PC-3 (cell line): ENCODE measurements around the gene PCDH9. TPM values are rescaled to one million over a fixed set of nuclear protein-coding genes. Genes with fewer than 3 reads are reported as not detected.

Experiments used
- ATAC-seq: fragments of 200-7000 bp; cut with Tn5 transposase; 2 replicates; pipeline ENCODE4 v1.9.1; 2020; ENCODE audit warnings: mild to moderate bottlenecking, moderate library complexity
- BruUV-seq: library from RNA; stranded (reverse); fragments of 400-500 nt; replicated peaks from 2 replicates; lab custom pipeline; 2021; lab: Mats Ljungman, UMichigan
- CTCF ChIA-PET: fragments of 300-600 bp; sonication (Branson Sonifier 250); formaldehyde crosslinking; loops from one replicate; lab custom pipeline; 2022; ENCODE audit warnings: antibody characterized with exemption; lab: Charles Lee
- POLR2A ChIA-PET: fragments of 300-600 bp; sonication (Branson Sonifier 250); formaldehyde crosslinking; loops from one replicate; lab custom pipeline; 2022; ENCODE audit warnings: antibody characterized with exemption; ENCODE audit not compliant: unreplicated experiment; lab: Charles Lee
- DNase-seq: peaks from one replicate; pipeline ENCODE4 v3.0.0-alpha.2; 2015
- H2AFZ ChIP-seq: fragments of 300-600 bp; sonication (generic); 2 replicates; pipeline ENCODE4 v1.6.0; 2016; ENCODE audit warnings: antibody characterized with exemption, low read length
- H3F3A ChIP-seq: fragments of 300-600 bp; sonication (generic); one replicate; pipeline ENCODE4 v1.6.0; 2017; ENCODE audit warnings: antibody characterized with exemption, low read length, control low read depth, mild to moderate bottlenecking; ENCODE audit not compliant: unreplicated experiment
- H3K27ac ChIP-seq: fragments of 300-600 bp; sonication (generic); 2 replicates; pipeline ENCODE4 v1.5.1; 2016; ENCODE audit warnings: mild to moderate bottlenecking, low read length
- H3K27me3 ChIP-seq: fragments of 300-600 bp; sonication (generic); 2 replicates; pipeline ENCODE4 v1.6.1; 2016; ENCODE audit warnings: low read length, mixed read lengths
- H3K36me3 ChIP-seq: fragments of 300-600 bp; sonication (generic); 2 replicates; pipeline ENCODE4 v1.6.1; 2016; ENCODE audit warnings: low read depth, mixed run types, low read length, mixed read lengths
- H3K4me1 ChIP-seq: fragments of 300-600 bp; sonication (generic); 2 replicates; pipeline ENCODE4 v1.5.1; 2016; ENCODE audit warnings: low read length; ENCODE audit not compliant: insufficient read depth
- H3K4me2 ChIP-seq: fragments of 300-600 bp; sonication (generic); 2 replicates; pipeline ENCODE4 v1.6.0; 2016; ENCODE audit warnings: low read length
- H3K4me3 ChIP-seq: fragments of 300-600 bp; sonication (generic); 2 replicates; pipeline ENCODE4 v1.5.1; 2016; ENCODE audit warnings: mild to moderate bottlenecking, low read length, mixed read lengths
- H3K79me2 ChIP-seq: fragments of 300-600 bp; sonication (generic); 2 replicates; pipeline ENCODE4 v1.6.1; 2017; ENCODE audit warnings: low read length, mixed read lengths
- H3K9ac ChIP-seq: fragments of 300-600 bp; sonication (generic); 2 replicates; pipeline ENCODE4 v1.6.0; 2016; ENCODE audit warnings: mild to moderate bottlenecking, low read length
- H3K9me2 ChIP-seq: fragments of 300-600 bp; sonication (generic); replicated peaks from 2 replicates; pipeline ENCODE4 v1.6.1; 2016; ENCODE audit warnings: mixed run types, low read length, mixed read lengths
- H3K9me3 ChIP-seq: fragments of 300-600 bp; sonication (generic); 2 replicates; pipeline ENCODE4 v1.6.1; 2016; ENCODE audit warnings: low read length, mixed read lengths
- H4K20me1 ChIP-seq: fragments of 300-600 bp; sonication (generic); 2 replicates; pipeline ENCODE4 v1.6.1; 2016; ENCODE audit warnings: low read length, mixed read lengths
- CTCF ChIP-seq: fragments of 300-600 bp; sonication (generic); conservative IDR thresholded peaks from 2 replicates; pipeline ENCODE4 v1.5.1; 2017; ENCODE audit warnings: antibody characterized with exemption, low read depth, mild to moderate bottlenecking, low read length
- EZH2 ChIP-seq: fragments of 300-600 bp; sonication (generic); IDR thresholded peaks from one replicate; pipeline ENCODE4 v1.6.1; 2017; ENCODE audit warnings: antibody characterized with exemption, mild to moderate bottlenecking, low read length; ENCODE audit not compliant: unreplicated experiment
- EZH2phosphoT487 ChIP-seq: fragments of 300-600 bp; sonication (generic); IDR thresholded peaks from 2 replicates; pipeline ENCODE4 v1.6.1; 2018; ENCODE audit warnings: mild to moderate bottlenecking, antibody characterized with exemption, low read length, borderline replicate concordance
- intact Hi-C: fragments of 100-400 bp; cut with micrococcal nuclease; formaldehyde crosslinking; loops from 2 replicates; pipeline ENCODE4 v1.9.0; 2023
- total RNA-seq: library from RNA; depleted of rRNA; stranded (reverse); fragments of >200 nt; gene quantifications from 2 replicates; pipeline ENCODE4 v1.2.3, GENCODE V29; 2014

Gene PCDH9
- total RNA-seq, 1 experiment from 2014 or later: 0.98 TPM

DNA sequence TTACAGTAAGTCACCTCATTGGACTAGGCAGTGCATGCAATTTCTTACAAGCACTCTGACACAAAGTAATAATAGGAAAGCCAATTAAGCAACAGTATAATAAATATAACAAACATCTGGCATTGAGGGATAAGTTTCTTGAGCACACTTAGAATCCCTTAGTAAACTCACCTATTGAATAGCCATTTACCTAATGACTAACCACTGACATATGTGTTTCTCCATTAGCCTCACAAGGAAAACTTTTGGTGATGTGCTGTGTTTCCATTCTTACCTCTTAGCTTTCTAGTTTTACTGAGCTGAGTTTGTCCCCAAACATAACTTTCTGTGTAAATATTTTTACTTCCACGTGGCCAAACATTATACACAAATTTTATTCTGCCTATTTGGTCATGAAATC is 47.4 kb upstream of the PCDH9 start:
- Histone ChIP-seq H4K20me1 (no peaks in the 10 kb centered on the region), H3K9me2 (no peaks in the 10 kb centered on the region), H3K4me1 (peaks cover 4% of the 10 kb centered on the region; the same call in 1 of the 2 replicates), H3K9me3 (no peaks in the 10 kb centered on the region), H3K27me3 (no peaks in the 10 kb centered on the region), H3K4me2 (no peak overlapping the region), H3K79me2 (no peaks in the 10 kb centered on the region), H3K4me3 (no peak overlapping the region), H3K9ac (no peak overlapping the region), H3K27ac (no peak overlapping the region), H3K36me3 (no peaks in the 10 kb centered on the region), H2AFZ (no peak overlapping the region), H3F3A (no peaks in the 10 kb centered on the region)
- ChIA-PET CTCF (no interaction called here), POLR2A (no interaction called here)
- intact Hi-C loops: no loop called here
- BruUV-seq: no TSS peak
- ATAC-seq (peak; percentile 33; the same call in 1 of the 2 replicates), DNase-seq (peak; percentile 10)
- TF ChIP-seq EZH2phosphoT487 (no peak), EZH2 (no peak), CTCF (no peak)

GRCh38 chr13:67275351-67275960 is 45.3 kb upstream of the PCDH9 start:
- no peak for DNase-seq
- CTCF ChIA-PET: no interaction called here
- no TSS peak for BruUV-seq
- H3K4me1 ChIP-seq: peaks cover 4% of the 10 kb centered on the region; the same call in 1 of the 2 replicates
- H3K79me2 ChIP-seq: no peaks in the 10 kb centered on the region
- H3K4me3 ChIP-seq: no peak overlapping the region
- POLR2A ChIA-PET: no interaction called here
- H4K20me1 ChIP-seq: no peaks in the 10 kb centered on the region
- H3F3A ChIP-seq: no peaks in the 10 kb centered on the region
- no peak overlapping the region for H3K9ac ChIP-seq
- no peak for TF ChIP-seq EZH2phosphoT487
- no peak for TF ChIP-seq EZH2
- no peak for TF ChIP-seq CTCF
- H3K36me3 ChIP-seq: no peaks in the 10 kb centered on the region
- ATAC-seq: no peak
- H3K27ac ChIP-seq: no peak overlapping the region
- H3K9me2 ChIP-seq: no peaks in the 10 kb centered on the region
- H3K9me3 ChIP-seq: no peaks in the 10 kb centered on the region
- no peaks in the 10 kb centered on the region for H3K27me3 ChIP-seq
- H2AFZ ChIP-seq: no peak overlapping the region
- H3K4me2 ChIP-seq: no peak overlapping the region
- intact Hi-C loops: no loop called here

GRCh38 chr13:67273001-67273400 is 42.9 kb upstream of the PCDH9 start:
- POLR2A ChIA-PET: no interaction called here
- CTCF ChIA-PET: no interaction called here

More at GRCh38 chr13:67273001-67273400, 42.9 kb upstream of the PCDH9 start:
- no TSS peak for BruUV-seq
- Histone ChIP-seq H3K4me2 (no peak overlapping the region), H3F3A (no peaks in the 10 kb centered on the region), H3K4me3 (no peak overlapping the region), H3K27me3 (no peaks in the 10 kb centered on the region), H3K9ac (no peak overlapping the region), H2AFZ (no peak overlapping the region), H3K9me2 (no peaks in the 10 kb centered on the region), H3K79me2 (no peaks in the 10 kb centered on the region), H3K4me1 (peaks cover 3% of the 10 kb centered on the region; the same call in 1 of the 2 replicates), H4K20me1 (no peaks in the 10 kb centered on the region), H3K36me3 (no peaks in the 10 kb centered on the region), H3K27ac (no peak overlapping the region), H3K9me3 (no peaks in the 10 kb centered on the region)
- ATAC-seq: no peak
- DNase-seq: no peak
- intact Hi-C loops: no loop called here
- TF ChIP-seq CTCF (no peak), EZH2phosphoT487 (no peak), EZH2 (no peak)
